Trophoblast cell (in vitro differentiated cells and primary cell): ENCODE results near the gene ARHGAP9.
A peak's percentile ranks its signal among the peaks of the same experiment; 100 is the strongest.

Source experiments
- DNase-seq, 2 donors: peaks; one replicate each; pipeline ENCODE4 v3.0.0-alpha.2; 2016
- H2AFZ ChIP-seq: 2 replicates; pipeline ENCODE4 v1.6.1; 2013; ENCODE audit warnings: low read length, moderate library complexity, mild to moderate bottlenecking; ENCODE audit not compliant: insufficient read depth, poor library complexity
- H2AK5ac ChIP-seq: 2 replicates; pipeline ENCODE4 v1.6.1; 2013; ENCODE audit warnings: mild to moderate bottlenecking, low read length
- H2BK120ac ChIP-seq: 2 replicates; pipeline ENCODE4 v1.6.1; 2013; ENCODE audit warnings: low read length, mild to moderate bottlenecking, moderate library complexity; ENCODE audit not compliant: insufficient read depth, poor library complexity
- H2BK12ac ChIP-seq: 2 replicates; pipeline ENCODE4 v1.6.1; 2013; ENCODE audit warnings: mild to moderate bottlenecking, low read length, moderate library complexity
- H2BK5ac ChIP-seq: 2 replicates; pipeline ENCODE4 v1.6.1; 2013; ENCODE audit warnings: low read length, low read depth, moderate library complexity, mild to moderate bottlenecking; ENCODE audit not compliant: poor library complexity
- H3K14ac ChIP-seq: 2 replicates; pipeline ENCODE4 v1.6.1; 2013; ENCODE audit warnings: mild to moderate bottlenecking, low read length
- H3K18ac ChIP-seq: 2 replicates; pipeline ENCODE4 v1.6.1; 2013; ENCODE audit warnings: mild to moderate bottlenecking, low read length
- H3K23ac ChIP-seq: 2 replicates; pipeline ENCODE4 v1.6.1; 2013; ENCODE audit warnings: low read length
- H3K27ac ChIP-seq: 2 replicates; pipeline ENCODE4 v1.5.1; 2013; ENCODE audit warnings: low read depth, mild to moderate bottlenecking, inconsistent platforms, low read length, moderate library complexity
- H3K27me3 ChIP-seq: 2 replicates; pipeline ENCODE4 v1.6.1; 2013; ENCODE audit warnings: inconsistent platforms, mild to moderate bottlenecking, low read length, moderate library complexity; ENCODE audit not compliant: insufficient read depth
- H3K36me3 ChIP-seq, 2 experiments: 1 replicate in 1 of 2; 2 replicates in 1 of 2; pipeline ENCODE4 v1.6.1; 2013; ENCODE audit warnings: low read length in 2 of 2, mild to moderate bottlenecking in 2 of 2, moderate library complexity in 1 of 2; ENCODE audit not compliant: insufficient read depth in 2 of 2, control insufficient read depth in 1 of 2
- H3K4ac ChIP-seq: 2 replicates; pipeline ENCODE4 v1.6.1; 2013; ENCODE audit warnings: low read depth, mild to moderate bottlenecking, low read length, moderate library complexity
- H3K4me1 ChIP-seq, 2 experiments: 1 replicate in 1 of 2; 2 replicates in 1 of 2; pipeline ENCODE4 v1.6.1; 2013; ENCODE audit warnings: low read length in 2 of 2, mild to moderate bottlenecking in 2 of 2, moderate library complexity in 1 of 2; ENCODE audit not compliant: insufficient read depth in 2 of 2, control insufficient read depth in 1 of 2
- H3K4me2 ChIP-seq: 2 replicates; pipeline ENCODE4 v1.6.1; 2013; ENCODE audit warnings: inconsistent platforms, mild to moderate bottlenecking, low read length, moderate library complexity
- H3K4me3 ChIP-seq: 2 replicates; pipeline ENCODE4 v1.5.1; 2013; ENCODE audit warnings: mild to moderate bottlenecking, low read depth, low read length, inconsistent platforms
- H3K79me1 ChIP-seq: one replicate; pipeline ENCODE4 v1.6.1; 2013; ENCODE audit warnings: low read length
- H3K79me2 ChIP-seq: 2 replicates; pipeline ENCODE4 v1.6.1; 2013; ENCODE audit warnings: low read length, mild to moderate bottlenecking; ENCODE audit not compliant: control insufficient read depth, insufficient read depth, poor library complexity
- H3K9ac ChIP-seq: 2 replicates; pipeline ENCODE4 v1.6.1; 2013; ENCODE audit warnings: mild to moderate bottlenecking, low read length
- H3K9me3 ChIP-seq: 2 replicates; pipeline ENCODE4 v1.6.1; 2013; ENCODE audit warnings: low read depth, mild to moderate bottlenecking, control low read depth, inconsistent platforms, low read length; ENCODE audit not compliant: insufficient read depth
- H4K12ac ChIP-seq: 2 replicates; pipeline ENCODE4 v1.6.1; 2013; ENCODE audit warnings: low read depth, mild to moderate bottlenecking, low read length, moderate library complexity
- H4K8ac ChIP-seq: 2 replicates; pipeline ENCODE4 v1.6.1; 2013; ENCODE audit warnings: low read depth, mild to moderate bottlenecking, low read length, moderate library complexity
- H4K91ac ChIP-seq: one replicate; pipeline ENCODE4 v1.6.1; 2013; ENCODE audit warnings: low read depth, mild to moderate bottlenecking, low read length, moderate library complexity
- WGBS: extraction: QIAGEN DNeasy Blood & Tissue Kit; methylation state at CpG from one replicate; pipeline ENCODE4 v1.1.7; 2013; ENCODE audit warnings: missing lambda C conversion rate; ENCODE audit not compliant: insufficient read length, insufficient coverage; ENCODE audit errors: extremely low coverage; 5-methylcytosine and 5-hydroxymethylcytosine counted together

ARHGAP9 gene

GRCh38 chr12:57513266-57513665 lies 33.6 kb upstream of the ARHGAP9 start:
- H4K8ac ChIP-seq = no peak overlapping the region
- H3K4me3 ChIP-seq = no peak overlapping the region
- H3K4me2 ChIP-seq = no peak overlapping the region
- no peak overlapping the region for H3K4ac ChIP-seq
- peaks cover 55 to 69% of the 10 kb centered on the region in 2 experiments for H3K36me3 ChIP-seq
- H3K18ac ChIP-seq = no peak overlapping the region
- H3K27me3 ChIP-seq = no peaks in the 10 kb centered on the region
- H3K4me1 ChIP-seq = peaks cover 0 to 1% of the 10 kb centered on the region in 2 experiments
- no peaks in the 10 kb centered on the region for H3K79me1 ChIP-seq
- no peak overlapping the region for H3K14ac ChIP-seq
- no peak overlapping the region for H2AFZ ChIP-seq
- H3K23ac ChIP-seq = no peak overlapping the region
- no peak overlapping the region for H4K91ac ChIP-seq
- no peak overlapping the region for H2AK5ac ChIP-seq
- peaks cover 2% of the 10 kb centered on the region for H3K9me3 ChIP-seq
- no peak overlapping the region for H2BK12ac ChIP-seq
- H3K27ac ChIP-seq = no peak overlapping the region
- H3K9ac ChIP-seq = no peak overlapping the region
- H4K12ac ChIP-seq = no peak overlapping the region
- no peaks in the 10 kb centered on the region for H3K79me2 ChIP-seq
- WGBS = no CpG with 5 or more reads among the region's 5 CpGs
- no peak overlapping the region for H2BK5ac ChIP-seq
- no peak for DNase-seq
- H2BK120ac ChIP-seq = no peak overlapping the region

GRCh38 chr12:57512665-57513064 lies 33.0 kb upstream of the ARHGAP9 start:
- H3K27me3 ChIP-seq = no peaks in the 10 kb centered on the region
- H3K23ac ChIP-seq = no peak overlapping the region
- peak overlapping the region; percentile 36 for H3K9ac ChIP-seq
- WGBS = no CpG with 5 or more reads among the region's 6 CpGs
- no peak overlapping the region for H3K4me3 ChIP-seq
- H3K18ac ChIP-seq = no peak overlapping the region
- no peak overlapping the region for H2BK120ac ChIP-seq
- no peak overlapping the region for H4K91ac ChIP-seq
- H4K8ac ChIP-seq = no peak overlapping the region
- no peak overlapping the region for H2BK5ac ChIP-seq
- H4K12ac ChIP-seq = no peak overlapping the region
- no peak overlapping the region for H2AFZ ChIP-seq
- H3K4ac ChIP-seq = no peak overlapping the region
- peaks cover 2% of the 10 kb centered on the region for H3K9me3 ChIP-seq
- H3K79me2 ChIP-seq = no peaks in the 10 kb centered on the region
- no peak overlapping the region for H2BK12ac ChIP-seq
- no peak overlapping the region for H3K4me2 ChIP-seq
- no peak overlapping the region for H3K14ac ChIP-seq
- no peak overlapping the region for H3K27ac ChIP-seq
- H3K36me3 ChIP-seq = peaks cover 60 to 66% of the 10 kb centered on the region in 2 experiments
- H3K79me1 ChIP-seq = no peaks in the 10 kb centered on the region
- H2AK5ac ChIP-seq = no peak overlapping the region
- DNase-seq = no peak
- H3K4me1 ChIP-seq = peaks cover 0 to 1% of the 10 kb centered on the region in 2 experiments

- H2BK120ac ChIP-seq = no peak overlapping the region
- no peak overlapping the region for H3K27ac ChIP-seq
- no peak for DNase-seq
- no peak overlapping the region for H2BK5ac ChIP-seq
- H3K9ac ChIP-seq = no peak overlapping the region
- H2BK12ac ChIP-seq = no peak overlapping the region
- no peaks in the 10 kb centered on the region for H3K27me3 ChIP-seq
- no peaks in the 10 kb centered on the region for H3K79me1 ChIP-seq
- no peak overlapping the region for H3K4me2 ChIP-seq
- H3K9me3 ChIP-seq = peaks cover 2% of the 10 kb centered on the region
- H3K14ac ChIP-seq = no peak overlapping the region
- H2AK5ac ChIP-seq = no peak overlapping the region
- H4K91ac ChIP-seq = no peak overlapping the region
- H3K4me1 ChIP-seq = no peaks in the 10 kb centered on the region
- no peak overlapping the region for H3K4me3 ChIP-seq
- no peak overlapping the region for H2AFZ ChIP-seq
- no peak overlapping the region for H4K8ac ChIP-seq
- WGBS = no CpG with 5 or more reads among the region's 7 CpGs
- no peak overlapping the region for H3K4ac ChIP-seq
- H3K36me3 ChIP-seq = peaks cover 55 to 59% of the 10 kb centered on the region in 2 experiments
- H3K23ac ChIP-seq = no peak overlapping the region
- H4K12ac ChIP-seq = no peak overlapping the region
- no peaks in the 10 kb centered on the region for H3K79me2 ChIP-seq
- no peak overlapping the region for H3K18ac ChIP-seq
Measured at GRCh38 chr12:57511588-57512325, 32.1 kb upstream of the ARHGAP9 start.

- H4K8ac ChIP-seq = no peak overlapping the region
- no peak overlapping the region for H3K18ac ChIP-seq
- H2BK12ac ChIP-seq = no peak overlapping the region
- no peaks in the 10 kb centered on the region for H3K4me1 ChIP-seq
- no peak overlapping the region for H3K4ac ChIP-seq
- no peak overlapping the region for H4K91ac ChIP-seq
- no peak overlapping the region for H3K23ac ChIP-seq
- peaks cover 2% of the 10 kb centered on the region for H3K9me3 ChIP-seq
- H3K79me1 ChIP-seq = no peaks in the 10 kb centered on the region
- no peak overlapping the region for H3K4me3 ChIP-seq
- no CpG with 5 or more reads among the region's 4 CpGs for WGBS
- peaks cover 52 to 58% of the 10 kb centered on the region in 2 experiments for H3K36me3 ChIP-seq
- no peak overlapping the region for H2BK5ac ChIP-seq
- no peak overlapping the region for H3K9ac ChIP-seq
- H3K14ac ChIP-seq = no peak overlapping the region
- H3K79me2 ChIP-seq = no peaks in the 10 kb centered on the region
- no peak overlapping the region for H4K12ac ChIP-seq
- no peak overlapping the region for H3K4me2 ChIP-seq
- no peak overlapping the region for H2AK5ac ChIP-seq
- no peak for DNase-seq
- H3K27ac ChIP-seq = no peak overlapping the region
- H3K27me3 ChIP-seq = no peaks in the 10 kb centered on the region
- H2BK120ac ChIP-seq = no peak overlapping the region
- no peak overlapping the region for H2AFZ ChIP-seq
Measured at GRCh38 chr12:57511161-57511560, 31.5 kb upstream of the ARHGAP9 start.
